DMS153 treated with DMSO at 0.1 percent for 48 hours (cell line): ENCODE data around the gene USP6NL.
"Not testable (repeated sequence)": the region's sequence is repeated elsewhere in the genome, so short reads cannot be mapped to it uniquely, and the experiment has no call there.

Source experiments
- DNase-seq: peaks from one replicate; lab custom pipeline; 2025; ENCODE audit not compliant: unreplicated experiment; lab: John Stamatoyannopoulos, UW

The USP6NL gene

GRCh38 chr10:11448545-11449244 is 162.8 kb downstream of the USP6NL start:
- no peak for DNase-seq

- DNase-seq = no peak
Measured at GRCh38 chr10:11448190-11448544, 163.3 kb downstream of the USP6NL start.

- no peak for DNase-seq
Measured at GRCh38 chr10:11447586-11447985, 163.9 kb downstream of the USP6NL start.

GRCh38 chr10:11446864-11447263 is 164.6 kb downstream of the USP6NL start:
- no peak for DNase-seq

GRCh38 chr10:11446133-11446532 is 165.3 kb downstream of the USP6NL start:
- DNase-seq = no peak

- no peak for DNase-seq
Measured at GRCh38 chr10:11444531-11445228, 166.8 kb downstream of the USP6NL start.

- DNase-seq = no peak
Measured at GRCh38 chr10:11444155-11444530, 167.3 kb downstream of the USP6NL start.

GRCh38 chr10:11443468-11444154 is 167.8 kb downstream of the USP6NL start:
- DNase-seq = no peak

- DNase-seq = no peak
Measured at GRCh38 chr10:11442001-11442773, 169.3 kb downstream of the USP6NL start.

GRCh38 chr10:11441151-11441535 is 170.3 kb downstream of the USP6NL start:
- no peak for DNase-seq

GRCh38 chr10:11440250-11441150 is 170.9 kb downstream of the USP6NL start:
- DNase-seq = no peak

- no peak for DNase-seq
Measured at GRCh38 chr10:11439523-11440053, 171.9 kb downstream of the USP6NL start.

- no peak for DNase-seq
Measured at GRCh38 chr10:11437391-11438142, 173.9 kb downstream of the USP6NL start.

GRCh38 chr10:11436445-11436844 is 175.0 kb downstream of the USP6NL start:
- DNase-seq = not testable (repeated sequence)

GRCh38 chr10:11435581-11435981 is 175.9 kb downstream of the USP6NL start:
- DNase-seq = no peak

GRCh38 chr10:11434324-11434723 is 177.1 kb downstream of the USP6NL start:
- no peak for DNase-seq

GRCh38 chr10:11433657-11434056 is 177.8 kb downstream of the USP6NL start:
- DNase-seq = no peak

- DNase-seq = no peak
Measured at GRCh38 chr10:11431216-11431555, 180.3 kb downstream of the USP6NL start.

GRCh38 chr10:11430421-11431215 is 180.8 kb downstream of the USP6NL start:
- no peak for DNase-seq
